PC-3 (cell line): Measurements from ENCODE around the gene KRTCAP2. TPM values are rescaled to one million over a fixed set of nuclear protein-coding genes. Genes with fewer than 3 reads are reported as not detected.
A peak's percentile ranks its signal among the peaks of the same experiment; 100 is the strongest.

Experiments used
- ATAC-seq: fragments of 200-7000 bp; cut with Tn5 transposase; 2 replicates; pipeline ENCODE4 v1.9.1; 2020; ENCODE audit warnings: mild to moderate bottlenecking, moderate library complexity
- BruUV-seq: library from RNA; stranded (reverse); fragments of 400-500 nt; replicated peaks from 2 replicates; lab custom pipeline; 2021; lab: Mats Ljungman, UMichigan
- CTCF ChIA-PET: fragments of 300-600 bp; sonication (Branson Sonifier 250); formaldehyde crosslinking; loops from one replicate; lab custom pipeline; 2022; ENCODE audit warnings: antibody characterized with exemption; lab: Charles Lee
- POLR2A ChIA-PET: fragments of 300-600 bp; sonication (Branson Sonifier 250); formaldehyde crosslinking; loops from one replicate; lab custom pipeline; 2022; ENCODE audit warnings: antibody characterized with exemption; ENCODE audit not compliant: unreplicated experiment; lab: Charles Lee
- DNase-seq: peaks from one replicate; pipeline ENCODE4 v3.0.0-alpha.2; 2015
- H2AFZ ChIP-seq: fragments of 300-600 bp; sonication (generic); 2 replicates; pipeline ENCODE4 v1.6.0; 2016; ENCODE audit warnings: antibody characterized with exemption, low read length
- H3F3A ChIP-seq: fragments of 300-600 bp; sonication (generic); one replicate; pipeline ENCODE4 v1.6.0; 2017; ENCODE audit warnings: antibody characterized with exemption, low read length, control low read depth, mild to moderate bottlenecking; ENCODE audit not compliant: unreplicated experiment
- H3K27ac ChIP-seq: fragments of 300-600 bp; sonication (generic); 2 replicates; pipeline ENCODE4 v1.5.1; 2016; ENCODE audit warnings: mild to moderate bottlenecking, low read length
- H3K27me3 ChIP-seq: fragments of 300-600 bp; sonication (generic); 2 replicates; pipeline ENCODE4 v1.6.1; 2016; ENCODE audit warnings: low read length, mixed read lengths
- H3K36me3 ChIP-seq: fragments of 300-600 bp; sonication (generic); 2 replicates; pipeline ENCODE4 v1.6.1; 2016; ENCODE audit warnings: low read depth, mixed run types, low read length, mixed read lengths
- H3K4me1 ChIP-seq: fragments of 300-600 bp; sonication (generic); 2 replicates; pipeline ENCODE4 v1.5.1; 2016; ENCODE audit warnings: low read length; ENCODE audit not compliant: insufficient read depth
- H3K4me2 ChIP-seq: fragments of 300-600 bp; sonication (generic); 2 replicates; pipeline ENCODE4 v1.6.0; 2016; ENCODE audit warnings: low read length
- H3K4me3 ChIP-seq: fragments of 300-600 bp; sonication (generic); 2 replicates; pipeline ENCODE4 v1.5.1; 2016; ENCODE audit warnings: mild to moderate bottlenecking, low read length, mixed read lengths
- H3K79me2 ChIP-seq: fragments of 300-600 bp; sonication (generic); 2 replicates; pipeline ENCODE4 v1.6.1; 2017; ENCODE audit warnings: low read length, mixed read lengths
- H3K9ac ChIP-seq: fragments of 300-600 bp; sonication (generic); 2 replicates; pipeline ENCODE4 v1.6.0; 2016; ENCODE audit warnings: mild to moderate bottlenecking, low read length
- H3K9me2 ChIP-seq: fragments of 300-600 bp; sonication (generic); replicated peaks from 2 replicates; pipeline ENCODE4 v1.6.1; 2016; ENCODE audit warnings: mixed run types, low read length, mixed read lengths
- H3K9me3 ChIP-seq: fragments of 300-600 bp; sonication (generic); 2 replicates; pipeline ENCODE4 v1.6.1; 2016; ENCODE audit warnings: low read length, mixed read lengths
- H4K20me1 ChIP-seq: fragments of 300-600 bp; sonication (generic); 2 replicates; pipeline ENCODE4 v1.6.1; 2016; ENCODE audit warnings: low read length, mixed read lengths
- CTCF ChIP-seq: fragments of 300-600 bp; sonication (generic); conservative IDR thresholded peaks from 2 replicates; pipeline ENCODE4 v1.5.1; 2017; ENCODE audit warnings: antibody characterized with exemption, low read depth, mild to moderate bottlenecking, low read length
- EZH2 ChIP-seq: fragments of 300-600 bp; sonication (generic); IDR thresholded peaks from one replicate; pipeline ENCODE4 v1.6.1; 2017; ENCODE audit warnings: antibody characterized with exemption, mild to moderate bottlenecking, low read length; ENCODE audit not compliant: unreplicated experiment
- EZH2phosphoT487 ChIP-seq: fragments of 300-600 bp; sonication (generic); IDR thresholded peaks from 2 replicates; pipeline ENCODE4 v1.6.1; 2018; ENCODE audit warnings: mild to moderate bottlenecking, antibody characterized with exemption, low read length, borderline replicate concordance
- intact Hi-C: fragments of 100-400 bp; cut with micrococcal nuclease; formaldehyde crosslinking; loops from 2 replicates; pipeline ENCODE4 v1.9.0; 2023
- total RNA-seq: library from RNA; depleted of rRNA; stranded (reverse); fragments of >200 nt; gene quantifications from 2 replicates; pipeline ENCODE4 v1.2.3, GENCODE V29; 2014

Gene KRTCAP2
- total RNA-seq, 1 experiment from 2014 or later: 241 TPM

- ATAC-seq (peak; percentile 78), DNase-seq (peak; percentile 83)
- H3K9ac ChIP-seq: peak within 1 kb of the TSS; percentile 98
- no peaks in the 10 kb centered on the region for H3K9me2 ChIP-seq
- intact Hi-C loops: loop anchor here (5.0 kb wide), 1 partner anchor 34 kb away; a partner anchor contains a TSS
- H4K20me1 ChIP-seq: no peaks in the 10 kb centered on the region
- BruUV-seq: no TSS peak
- POLR2A ChIA-PET: interaction anchor here (0.6 to 1.0 kb wide), 3 partner anchors 15 to 54 kb away, joined by 3 to 8 read pairs (median 3); no protein-coding TSS in a partner anchor
- peak within 1 kb of the TSS; percentile 90 for H3K27ac ChIP-seq
- no peak for TF ChIP-seq EZH2phosphoT487
- no peak for TF ChIP-seq CTCF
- no peak for TF ChIP-seq EZH2
- no peaks in the 10 kb centered on the region for H3K27me3 ChIP-seq
- H3K4me2 ChIP-seq: peak within 1 kb of the TSS; percentile 95
- no peaks in the 10 kb centered on the region for H3K9me3 ChIP-seq
- no peaks in the 10 kb centered on the region for H3F3A ChIP-seq
- peaks cover 12% of the 10 kb centered on the region for H3K79me2 ChIP-seq
- H3K36me3 ChIP-seq: no peaks in the 10 kb centered on the region; the same call in 1 of the 2 replicates
- H3K4me1 ChIP-seq: peaks cover 26% of the 10 kb centered on the region
- H2AFZ ChIP-seq: peak within 1 kb of the TSS; percentile 92
- CTCF ChIA-PET: interaction anchor here (1.0 to 2.0 kb wide), 3 partner anchors 15 to 52 kb away, joined by 4 to 12 read pairs (median 4); partner anchors contain the start of gene KRTCAP2
- H3K4me3 ChIP-seq: peak within 1 kb of the TSS; percentile 98
Measured at GRCh38 chr1:155208541-155209311, 35.6 kb upstream of the KRTCAP2 start, which contains the start of gene MTX1. Gene MTX1, plus strand, starts transcription at chr1:155208695. Its CDS starts 110 bp downstream, at chr1:155208805.

GRCh38 chr1:155207806-155208540 is 34.9 kb upstream of the KRTCAP2 start, which contains the start of gene THBS3:
Gene THBS3, minus strand, starts transcription at chr1:155207897. Its CDS starts 21 bp downstream, at chr1:155207876.
- Histone ChIP-seq H3K79me2 (peaks cover 12% of the 10 kb centered on the region), H3K9ac (peak within 1 kb of the TSS; percentile 98), H3K9me2 (no peaks in the 10 kb centered on the region), H3K27ac (peak within 1 kb of the TSS; percentile 90), H3K36me3 (no peaks in the 10 kb centered on the region; the same call in 1 of the 2 replicates), H3K4me1 (peaks cover 26% of the 10 kb centered on the region), H3K27me3 (no peaks in the 10 kb centered on the region), H2AFZ (peak within 1 kb of the TSS; percentile 92), H3K4me2 (peak within 1 kb of the TSS; percentile 95), H3K9me3 (no peaks in the 10 kb centered on the region), H3F3A (no peaks in the 10 kb centered on the region), H3K4me3 (peak within 1 kb of the TSS; percentile 98), H4K20me1 (no peaks in the 10 kb centered on the region)
- DNase-seq: peak; percentile 19
- POLR2A ChIA-PET: interaction anchor here (0.6 to 1.0 kb wide), 5 partner anchors 14 to 101 kb away, joined by 3 to 8 read pairs (median 7); partner anchors contain the start of genes FDPS and KRTCAP2
- intact Hi-C loops: loop anchor here (1.0 to 5.0 kb wide), 3 partner anchors 19 to 117 kb away; a partner anchor contains a TSS
- peak; percentile 8 for ATAC-seq
- TSS peak; percentile 72 for BruUV-seq
- TF ChIP-seq CTCF: no peak
- no peak for TF ChIP-seq EZH2phosphoT487
- no peak for TF ChIP-seq EZH2
- CTCF ChIA-PET: interaction anchor here (0.6 to 2.0 kb wide), 4 partner anchors 14 to 651 kb away, joined by 5 to 12 read pairs (median 7); partner anchors contain the start of gene KRTCAP2
